22Rv1 (cell line): Measurements from ENCODE around the gene RETREG1.

Experiments
- ZFX ChIP-seq: fragments of 450-650 bp; IDR thresholded peaks from 2 replicates; pipeline ENCODE4 v1.6.1; 2017; ENCODE audit warnings: antibody characterized with exemption, borderline replicate concordance
- TF ChIP-seq, protein P1 (sequence below): fragments of 450-650 bp; IDR thresholded peaks from 2 replicates; pipeline ENCODE4 v1.5.1; 2017; ENCODE audit warnings: mild to moderate bottlenecking

DNA sequence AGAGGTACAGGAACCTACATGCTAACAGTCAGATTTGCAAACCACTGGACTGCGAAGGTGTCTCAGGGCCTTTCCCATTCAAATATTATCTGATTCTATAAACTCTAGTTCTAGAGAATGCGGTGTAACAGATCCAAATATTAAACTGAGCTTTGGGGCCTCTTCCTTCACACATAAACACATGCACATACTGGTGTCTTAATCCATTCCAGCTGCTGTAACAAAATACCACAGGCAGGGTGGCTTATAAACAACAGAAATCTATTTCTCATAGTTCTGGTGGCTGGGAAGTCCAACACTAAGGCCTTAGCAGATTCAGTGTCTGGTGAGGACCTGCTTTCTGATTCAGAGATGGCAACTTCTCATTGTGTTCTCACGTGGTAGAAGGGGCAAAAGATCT lies 30.2 kb downstream of the RETREG1 start:
- TF ChIP-seq, protein P1, sequence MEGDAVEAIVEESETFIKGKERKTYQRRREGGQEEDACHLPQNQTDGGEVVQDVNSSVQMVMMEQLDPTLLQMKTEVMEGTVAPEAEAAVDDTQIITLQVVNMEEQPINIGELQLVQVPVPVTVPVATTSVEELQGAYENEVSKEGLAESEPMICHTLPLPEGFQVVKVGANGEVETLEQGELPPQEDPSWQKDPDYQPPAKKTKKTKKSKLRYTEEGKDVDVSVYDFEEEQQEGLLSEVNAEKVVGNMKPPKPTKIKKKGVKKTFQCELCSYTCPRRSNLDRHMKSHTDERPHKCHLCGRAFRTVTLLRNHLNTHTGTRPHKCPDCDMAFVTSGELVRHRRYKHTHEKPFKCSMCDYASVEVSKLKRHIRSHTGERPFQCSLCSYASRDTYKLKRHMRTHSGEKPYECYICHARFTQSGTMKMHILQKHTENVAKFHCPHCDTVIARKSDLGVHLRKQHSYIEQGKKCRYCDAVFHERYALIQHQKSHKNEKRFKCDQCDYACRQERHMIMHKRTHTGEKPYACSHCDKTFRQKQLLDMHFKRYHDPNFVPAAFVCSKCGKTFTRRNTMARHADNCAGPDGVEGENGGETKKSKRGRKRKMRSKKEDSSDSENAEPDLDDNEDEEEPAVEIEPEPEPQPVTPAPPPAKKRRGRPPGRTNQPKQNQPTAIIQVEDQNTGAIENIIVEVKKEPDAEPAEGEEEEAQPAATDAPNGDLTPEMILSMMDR, result no peak
- TF ChIP-seq ZFX, result no peak
